Gastroesophageal sphincter (tissue), 4 donors: ENCODE results near the gene DGAT2. TPM values are rescaled to one million over a fixed set of nuclear protein-coding genes. Genes with fewer than 3 reads are reported as not detected.

Experiments used
- ATAC-seq: fragments of 150-250 bp; one replicate; pipeline ENCODE4 v1.9.1; 2016; ENCODE audit warnings: mild to moderate bottlenecking, moderate library complexity
- H3K27ac ChIP-seq, 4 donors: fragments of 200-600 bp; sonication (generic) in 3 of 4; 1 replicate in 3 of 4; 2 replicates in 1 of 4; pipeline ENCODE4 v1.5.1; 2016 to 2019
- H3K27me3 ChIP-seq: fragments of 200-600 bp; sonication (generic); one replicate; pipeline ENCODE4 v1.5.1; 2019
- H3K36me3 ChIP-seq, 2 donors: fragments of 200-600 bp; sonication (generic); one replicate each; pipeline ENCODE4 v1.5.1; 2019; ENCODE audit warnings: control low read depth in 1 of 2
- H3K4me1 ChIP-seq, 3 donors: fragments of 200-600 bp; sonication (generic); 1 replicate in 2 of 3; 2 replicates in 1 of 3; pipeline ENCODE4 v1.5.1; 2016 to 2019; ENCODE audit warnings: control low read depth in 2 of 3
- H3K4me3 ChIP-seq, 2 donors: fragments of 200-600 bp; sonication (generic); one replicate each; pipeline ENCODE4 v1.5.1; 2019; ENCODE audit warnings: mild to moderate bottlenecking in 1 of 2, moderate library complexity in 1 of 2
- H3K9me3 ChIP-seq, 3 donors: fragments of 200-600 bp; sonication (generic); one replicate each; pipeline ENCODE4 v1.5.1; 2017 to 2019; ENCODE audit warnings: control low read depth in 2 of 3
- EP300 ChIP-seq: sonication (generic); formaldehyde crosslinking; IDR thresholded peaks from one replicate; pipeline ENCODE4 v1.6.1; 2017; ENCODE audit warnings: antibody characterized with exemption, mild to moderate bottlenecking
- POLR2A ChIP-seq, 2 donors: fragments of 450-650 bp; IDR thresholded peaks; one replicate each; pipeline ENCODE4 v1.6.1; 2017; ENCODE audit warnings: antibody characterized with exemption in 2 of 2, mild to moderate bottlenecking in 2 of 2, moderate library complexity in 1 of 2
- POLR2AphosphoS5 ChIP-seq: sonication (generic); formaldehyde crosslinking; IDR thresholded peaks from one replicate; pipeline ENCODE4 v1.6.1; 2017; ENCODE audit warnings: antibody characterized with exemption
- WGBS, 2 donors: methylation state at CpG; one replicate each; pipeline ENCODE4 v1.1.5; 2018; ENCODE audit warnings: low coverage in 1 of 2; 5-methylcytosine and 5-hydroxymethylcytosine counted together
- total RNA-seq, 4 donors: library from RNA; depleted of rRNA; stranded (reverse); fragments of >200 nt; gene quantifications; one replicate each; pipeline ENCODE4 v1.1.0, GENCODE V29; 2016
- TF ChIP-seq, protein P1 (sequence below), 4 experiments: fragments of 200-600 bp in 2 of 4; fragments of 450-650 bp in 2 of 4; sonication (generic) in 1 of 4; IDR thresholded peaks; one replicate each; pipeline ENCODE4 v1.5.1; 2017 to 2019; ENCODE audit warnings: antibody characterized with exemption in 4 of 4, mild to moderate bottlenecking in 2 of 4, moderate library complexity in 2 of 4

DGAT2 gene
- total RNA-seq, 4 donors from 2014 or later: 0.74 to 14.4 (median 1.5) TPM

DNA sequence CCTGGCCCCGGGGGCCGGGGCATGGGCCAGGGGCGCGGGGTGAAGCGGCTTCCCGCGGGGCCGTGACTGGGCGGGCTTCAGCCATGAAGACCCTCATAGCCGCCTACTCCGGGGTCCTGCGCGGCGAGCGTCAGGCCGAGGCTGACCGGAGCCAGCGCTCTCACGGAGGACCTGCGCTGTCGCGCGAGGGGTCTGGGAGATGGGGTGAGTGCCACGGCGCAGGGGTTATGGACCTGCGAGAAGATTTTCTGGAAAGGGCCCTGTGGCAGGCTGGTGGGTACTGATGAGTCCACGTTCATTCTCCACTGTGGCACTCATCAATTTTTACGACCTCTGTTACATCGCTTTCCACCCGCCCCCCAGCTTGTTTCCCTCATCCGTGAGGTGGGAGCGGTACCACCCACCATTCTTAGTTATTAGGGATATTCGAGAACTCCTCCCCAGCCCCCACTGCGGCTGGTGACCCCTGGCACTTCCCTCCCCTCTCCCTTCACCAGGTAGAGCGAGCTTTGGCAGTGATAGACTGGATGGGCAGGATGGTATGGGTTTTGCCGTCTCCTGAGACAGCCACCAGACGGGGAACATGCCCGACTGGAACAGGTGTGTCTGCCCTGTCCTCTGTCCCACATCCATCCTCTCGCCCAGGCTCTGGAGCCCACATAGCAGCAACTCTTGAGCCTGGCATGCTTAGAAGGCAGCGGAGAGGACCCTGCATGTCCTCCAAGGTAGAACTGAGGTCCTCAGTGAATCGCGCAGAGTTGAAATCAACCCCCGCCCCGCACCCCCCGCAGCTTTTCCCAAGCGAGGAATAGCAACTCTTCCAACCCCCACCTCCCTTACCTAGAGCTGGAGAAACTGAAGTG is 562 bp downstream of the DGAT2 start:
- ATAC-seq: no peak
- Histone ChIP-seq H3K4me3 (peak overlapping the region; percentile 29 to 55), H3K27ac (peak overlapping the region in 2 of 4 donors; percentile 43 to 64), H3K27me3 (peaks cover 14% of the 10 kb centered on the region), H3K9me3 (no peaks in the 10 kb centered on the region), H3K4me1 (peaks cover 0 to 22% (median 12%) of the 10 kb centered on the region in 3 donors), H3K36me3 (no peaks in the 10 kb centered on the region)
- 20 to 46% methylated on average over 2 to 9 of the region's 46 CpGs for WGBS, 2 donors
- TF ChIP-seq EP300: no peak
- TF ChIP-seq, protein P1, sequence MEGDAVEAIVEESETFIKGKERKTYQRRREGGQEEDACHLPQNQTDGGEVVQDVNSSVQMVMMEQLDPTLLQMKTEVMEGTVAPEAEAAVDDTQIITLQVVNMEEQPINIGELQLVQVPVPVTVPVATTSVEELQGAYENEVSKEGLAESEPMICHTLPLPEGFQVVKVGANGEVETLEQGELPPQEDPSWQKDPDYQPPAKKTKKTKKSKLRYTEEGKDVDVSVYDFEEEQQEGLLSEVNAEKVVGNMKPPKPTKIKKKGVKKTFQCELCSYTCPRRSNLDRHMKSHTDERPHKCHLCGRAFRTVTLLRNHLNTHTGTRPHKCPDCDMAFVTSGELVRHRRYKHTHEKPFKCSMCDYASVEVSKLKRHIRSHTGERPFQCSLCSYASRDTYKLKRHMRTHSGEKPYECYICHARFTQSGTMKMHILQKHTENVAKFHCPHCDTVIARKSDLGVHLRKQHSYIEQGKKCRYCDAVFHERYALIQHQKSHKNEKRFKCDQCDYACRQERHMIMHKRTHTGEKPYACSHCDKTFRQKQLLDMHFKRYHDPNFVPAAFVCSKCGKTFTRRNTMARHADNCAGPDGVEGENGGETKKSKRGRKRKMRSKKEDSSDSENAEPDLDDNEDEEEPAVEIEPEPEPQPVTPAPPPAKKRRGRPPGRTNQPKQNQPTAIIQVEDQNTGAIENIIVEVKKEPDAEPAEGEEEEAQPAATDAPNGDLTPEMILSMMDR (IDR thresholded peaks at IDR 0.05): peak in 1 of 4 experiments; percentile 1

DNA sequence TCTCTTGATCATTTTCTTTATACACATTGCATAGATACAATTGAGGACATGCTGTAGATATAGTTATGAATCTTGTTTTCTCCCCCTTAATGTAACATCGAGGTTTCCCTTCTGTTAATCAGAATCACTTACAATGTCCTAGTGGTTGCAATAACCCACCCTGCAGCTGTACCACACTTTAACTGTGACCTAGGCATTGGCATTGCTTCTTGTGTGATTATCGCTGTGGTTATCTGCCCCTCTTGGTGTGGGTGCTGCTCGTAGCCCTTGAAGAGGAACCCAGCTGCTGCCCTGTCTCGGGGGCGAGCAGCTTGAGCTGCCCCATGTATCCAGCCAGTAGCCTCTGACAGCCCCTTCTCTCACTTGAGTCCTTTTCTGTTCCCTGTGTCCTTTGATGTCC is 1.5 kb downstream of the DGAT2 start:
- H3K9me3 ChIP-seq: no peaks in the 10 kb centered on the region
- TF ChIP-seq EP300 (no peak), POLR2AphosphoS5 (no peak), POLR2A (IDR thresholded peaks at IDR 0.05) (no peak)
- TF ChIP-seq, protein P1 (IDR thresholded peaks at IDR 0.05): no peak
- peaks cover 0 to 22% (median 12%) of the 10 kb centered on the region in 3 donors for H3K4me1 ChIP-seq
- H3K27me3 ChIP-seq: peaks cover 14% of the 10 kb centered on the region
- 69 to 84% methylated on average over 3 to 4 of the region's 5 CpGs for WGBS, 2 donors
- ATAC-seq: no peak
- H3K36me3 ChIP-seq: no peaks in the 10 kb centered on the region
- no peak overlapping the region for H3K27ac ChIP-seq
- no peak overlapping the region for H3K4me3 ChIP-seq

DNA sequence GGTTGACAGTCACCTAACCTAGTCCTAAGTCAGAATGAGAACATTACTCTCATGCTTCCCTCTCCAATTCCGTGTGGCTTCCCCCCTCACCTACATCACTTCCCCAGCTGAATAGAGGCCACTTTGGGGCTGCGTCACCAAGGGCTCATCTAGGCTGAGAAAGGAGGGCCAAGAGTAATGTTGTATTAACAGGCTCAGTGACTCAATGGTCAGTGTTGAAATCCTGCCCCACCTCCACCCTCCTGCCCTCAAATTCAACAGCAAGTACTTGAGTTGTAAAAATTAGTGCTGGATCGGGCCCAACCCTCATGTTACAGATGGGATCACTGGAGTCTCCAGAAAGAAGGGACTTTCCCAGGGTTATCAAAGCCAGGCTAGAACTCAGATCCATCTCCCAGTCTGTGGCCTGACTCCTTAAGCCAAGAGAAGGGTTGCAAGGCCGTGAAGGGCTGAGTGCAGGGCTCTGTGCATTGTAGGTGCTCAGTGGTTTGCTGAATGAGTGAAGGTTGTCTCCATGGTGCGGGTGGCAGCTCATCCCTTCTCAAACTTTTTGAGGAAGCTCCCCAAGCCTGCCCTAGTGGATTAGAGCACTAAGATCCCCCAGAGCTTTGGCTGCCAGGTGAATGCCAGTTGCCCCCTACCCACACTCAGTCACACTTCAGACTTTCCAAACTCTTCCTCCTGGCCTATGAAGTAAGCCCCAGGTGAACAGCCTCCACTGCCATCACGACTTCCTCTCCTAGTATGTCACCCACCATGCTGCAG is 3.2 kb downstream of the DGAT2 start:
- Histone ChIP-seq H3K9me3 (no peaks in the 10 kb centered on the region), H3K4me3 (no peak overlapping the region), H3K36me3 (no peaks in the 10 kb centered on the region), H3K27me3 (peaks cover 4% of the 10 kb centered on the region), H3K4me1 (peaks cover 0 to 22% (median 12%) of the 10 kb centered on the region in 3 donors), H3K27ac (no peak overlapping the region)
- WGBS, 2 donors: 79% methylated on average over 5 of the region's 6 CpGs; no CpG with 5 or more reads in 1 of the 2 donors
- ATAC-seq: peak; percentile 27
- TF ChIP-seq EP300 (no peak), POLR2A (IDR thresholded peaks at IDR 0.05) (no peak), POLR2AphosphoS5 (no peak)
- TF ChIP-seq, protein P1 (IDR thresholded peaks at IDR 0.05): no peak

- Histone ChIP-seq H3K4me1 (peaks cover 0 to 7% (median 3%) of the 10 kb centered on the region in 3 donors), H3K27me3 (no peaks in the 10 kb centered on the region), H3K27ac (no peak overlapping the region), H3K9me3 (no peaks in the 10 kb centered on the region), H3K4me3 (no peak overlapping the region), H3K36me3 (no peaks in the 10 kb centered on the region)
- WGBS, 2 donors: 82 to 92% methylated on average over 3 of the region's 5 CpGs
- no peak for ATAC-seq
- TF ChIP-seq POLR2A (IDR thresholded peaks at IDR 0.05) (no peak), EP300 (no peak), POLR2AphosphoS5 (no peak)
- TF ChIP-seq, protein P1 (IDR thresholded peaks at IDR 0.05): no peak
Observed at GRCh38 chr11:75773595-75774353, 5.2 kb downstream of the DGAT2 start.
